Cerebellar cortex (tissue), 1 donor: ENCODE data around the gene KLB.
A peak's percentile ranks its signal among the peaks of the same experiment; 100 is the strongest.

ENCODE experiments used
- DNase-seq: peaks from one replicate; pipeline ENCODE4 v3.0.0-alpha.2; 2015; ENCODE audit warnings: low spot score

Gene KLB

DNA sequence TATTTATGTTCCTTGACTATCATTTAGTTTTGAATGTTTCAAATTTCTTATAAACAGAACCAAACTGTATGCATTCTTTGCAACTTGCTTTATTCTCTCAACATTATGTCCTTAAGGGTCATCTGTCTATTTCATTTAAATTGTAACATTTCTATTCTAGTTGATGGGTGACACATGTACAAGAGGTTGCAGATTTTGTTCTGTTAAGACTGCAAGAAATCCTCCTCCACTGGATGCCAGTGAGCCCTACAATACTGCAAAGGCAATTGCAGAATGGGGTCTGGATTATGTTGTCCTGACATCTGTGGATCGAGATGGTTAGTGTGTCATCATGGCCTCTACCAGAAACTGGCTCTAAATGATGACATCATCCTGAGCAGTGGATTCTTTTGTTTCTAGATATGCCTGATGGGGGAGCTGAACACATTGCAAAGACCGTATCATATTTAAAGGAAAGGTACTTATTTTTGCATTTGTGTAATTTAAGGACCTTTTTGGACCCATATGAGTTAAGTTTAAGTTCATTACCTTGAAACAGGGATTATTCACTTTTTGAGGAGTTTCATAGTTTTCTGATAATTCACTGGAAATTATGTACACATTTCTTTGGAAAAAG lies 58.3 kb downstream of the KLB start:
- DNase-seq = peak; percentile 21

DNA sequence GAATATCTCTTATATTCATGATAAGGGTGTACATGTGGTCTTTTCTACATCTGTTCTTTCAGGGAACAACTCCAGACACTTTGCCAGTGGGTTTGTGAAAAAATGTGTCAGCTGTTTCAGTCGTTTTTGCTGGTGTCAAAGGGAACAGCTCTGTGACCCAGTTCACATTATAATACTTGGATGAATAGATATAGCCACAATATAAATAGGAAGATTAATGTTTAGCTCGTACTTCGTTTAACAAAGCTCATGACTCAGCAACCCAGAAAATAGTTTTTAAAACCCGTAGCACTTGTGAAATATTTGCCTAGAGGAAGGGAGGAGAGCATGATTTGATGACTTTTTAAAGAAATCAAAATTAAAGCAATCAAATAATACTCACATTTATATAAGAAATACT lies 60.0 kb downstream of the KLB start:
- DNase-seq = no peak

DNA sequence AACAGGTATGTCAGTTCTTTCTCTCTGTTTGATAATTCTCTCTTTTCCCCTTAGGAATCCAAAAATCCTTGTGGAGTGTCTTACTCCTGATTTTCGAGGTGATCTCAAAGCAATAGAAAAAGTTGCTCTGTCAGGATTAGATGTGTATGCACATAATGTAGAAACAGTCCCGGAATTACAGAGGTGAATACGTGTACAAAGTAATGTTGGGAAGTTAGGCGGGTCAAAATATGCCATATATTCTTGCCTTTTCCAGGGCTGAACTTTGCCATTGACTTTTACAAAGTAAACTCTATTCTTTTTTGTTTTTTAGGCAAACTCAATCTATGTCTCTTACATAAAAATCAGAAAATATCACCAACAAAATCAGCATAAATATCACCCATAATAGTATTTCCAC lies 60.7 kb downstream of the KLB start:
- DNase-seq = no peak

DNA sequence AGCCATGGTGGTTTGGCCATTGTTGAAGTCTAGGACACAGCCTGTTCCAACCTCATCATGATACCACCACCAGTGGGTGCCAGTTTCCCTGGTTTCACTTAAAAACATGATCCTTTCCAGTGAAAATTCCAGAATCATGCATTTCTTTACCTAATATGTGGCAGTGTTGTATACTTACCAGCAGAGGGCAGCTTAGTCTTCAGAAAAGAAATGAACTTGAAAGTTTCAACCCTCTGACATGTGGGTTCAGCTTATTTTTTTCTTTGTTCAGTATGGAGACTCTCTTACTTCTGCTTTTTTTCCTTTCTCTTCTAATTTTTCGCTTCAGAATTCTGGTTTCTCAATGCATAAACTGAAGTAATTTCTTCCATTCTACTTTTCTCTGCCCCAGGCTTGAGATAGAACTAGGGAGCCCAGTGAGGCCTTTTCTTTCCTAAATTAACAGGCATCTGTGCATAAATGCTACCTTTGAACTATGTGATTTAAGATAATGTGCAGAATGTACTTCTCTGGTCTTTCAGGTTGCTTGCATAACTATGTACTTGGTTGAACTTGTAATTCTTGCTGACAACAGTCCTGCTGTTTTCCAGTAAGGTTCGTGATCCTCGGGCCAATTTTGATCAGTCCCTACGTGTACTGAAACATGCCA lies 62.8 kb downstream of the KLB start:
- peak; percentile 89 for DNase-seq

DNA sequence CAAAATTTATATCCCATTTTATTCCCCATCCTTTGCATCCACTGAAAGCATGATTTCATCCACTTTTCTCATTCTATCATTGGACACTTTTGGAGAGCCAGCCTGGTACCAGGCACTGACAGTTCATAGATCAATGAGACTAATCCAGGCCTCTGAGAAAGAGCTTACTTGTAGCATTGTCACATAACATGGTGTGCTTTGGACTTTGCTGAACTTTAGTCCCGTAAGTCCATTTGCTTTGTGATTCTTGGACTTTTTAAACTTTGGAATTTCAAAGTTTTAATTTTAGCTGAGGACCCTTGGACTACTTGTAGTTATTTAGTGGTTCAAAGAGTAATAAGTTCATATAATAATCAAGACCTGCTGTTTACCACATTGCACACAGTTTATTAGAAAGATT lies 63.7 kb downstream of the KLB start:
- no peak for DNase-seq

DNA sequence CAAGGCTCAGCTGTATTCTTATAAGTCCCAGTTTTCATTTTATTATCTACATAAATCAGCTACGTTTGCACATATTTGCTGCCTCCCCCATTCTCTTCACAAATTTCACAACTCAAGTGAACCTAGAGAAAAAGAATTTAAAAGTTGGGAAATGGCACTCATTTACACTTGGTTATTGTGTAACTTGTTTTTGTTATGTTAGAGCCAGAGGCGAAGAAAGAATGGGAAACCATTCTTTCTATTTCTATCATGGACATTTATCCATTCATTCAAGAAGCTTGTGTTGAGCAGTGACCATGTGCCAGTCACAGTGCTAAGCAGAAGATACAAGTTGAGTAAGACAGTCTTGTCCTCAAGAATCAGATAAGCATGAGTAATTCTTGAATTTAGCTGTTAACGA lies 65.7 kb downstream of the KLB start:
- DNase-seq = no peak

DNA sequence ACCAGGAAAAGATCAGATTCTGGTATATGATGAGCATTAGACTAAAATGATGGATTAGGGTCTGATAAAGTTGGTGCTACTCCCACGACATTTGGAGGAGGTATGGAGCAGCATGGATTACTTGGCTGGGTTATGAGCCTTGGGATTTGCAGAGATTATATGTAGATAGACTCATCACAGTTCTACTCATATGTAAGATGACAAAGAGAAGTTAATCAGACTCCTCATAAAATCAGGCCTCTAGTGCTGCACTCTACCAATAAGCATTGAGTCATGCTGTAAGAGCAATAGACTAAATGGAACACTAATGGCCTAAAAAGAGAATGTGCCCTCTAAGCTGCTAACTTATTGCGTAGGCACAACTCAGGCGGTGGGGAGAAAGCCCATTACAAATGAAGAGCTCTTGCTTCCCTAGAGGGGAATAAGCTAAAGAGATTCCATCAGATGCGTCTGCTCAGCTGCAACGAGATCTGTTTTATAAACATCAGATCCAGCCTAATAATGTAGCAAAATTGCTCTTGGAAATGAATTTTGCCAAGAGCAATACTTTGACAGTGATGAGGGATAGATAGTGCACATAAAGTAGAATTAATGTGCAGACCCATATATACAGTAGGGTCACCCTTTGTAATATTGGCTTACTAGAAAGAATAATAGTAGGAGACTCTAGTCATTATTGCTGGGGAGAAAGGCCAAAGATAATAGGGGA lies 69.6 kb downstream of the KLB start:
- DNase-seq = no peak

DNA sequence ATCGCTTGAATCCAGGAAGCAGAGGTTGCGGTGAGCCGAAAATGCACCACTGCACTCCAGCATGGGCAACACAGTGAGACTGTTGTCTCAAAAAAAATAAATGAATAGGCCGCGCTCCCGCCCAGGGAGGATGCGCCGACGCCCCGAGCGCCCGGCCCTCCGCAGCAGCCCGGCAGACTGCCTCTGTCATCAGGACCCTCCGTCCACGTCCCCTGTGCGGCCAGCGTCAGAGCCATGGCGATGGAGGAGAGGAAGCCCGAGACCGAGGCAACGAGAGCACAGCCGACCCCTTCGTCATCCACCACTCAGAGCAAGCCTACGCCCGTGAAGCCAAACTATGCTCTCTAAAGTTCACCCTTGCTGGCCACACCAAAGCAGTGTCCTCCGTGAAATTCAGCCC lies 73.5 kb downstream of the KLB start:
- no peak for DNase-seq

DNA sequence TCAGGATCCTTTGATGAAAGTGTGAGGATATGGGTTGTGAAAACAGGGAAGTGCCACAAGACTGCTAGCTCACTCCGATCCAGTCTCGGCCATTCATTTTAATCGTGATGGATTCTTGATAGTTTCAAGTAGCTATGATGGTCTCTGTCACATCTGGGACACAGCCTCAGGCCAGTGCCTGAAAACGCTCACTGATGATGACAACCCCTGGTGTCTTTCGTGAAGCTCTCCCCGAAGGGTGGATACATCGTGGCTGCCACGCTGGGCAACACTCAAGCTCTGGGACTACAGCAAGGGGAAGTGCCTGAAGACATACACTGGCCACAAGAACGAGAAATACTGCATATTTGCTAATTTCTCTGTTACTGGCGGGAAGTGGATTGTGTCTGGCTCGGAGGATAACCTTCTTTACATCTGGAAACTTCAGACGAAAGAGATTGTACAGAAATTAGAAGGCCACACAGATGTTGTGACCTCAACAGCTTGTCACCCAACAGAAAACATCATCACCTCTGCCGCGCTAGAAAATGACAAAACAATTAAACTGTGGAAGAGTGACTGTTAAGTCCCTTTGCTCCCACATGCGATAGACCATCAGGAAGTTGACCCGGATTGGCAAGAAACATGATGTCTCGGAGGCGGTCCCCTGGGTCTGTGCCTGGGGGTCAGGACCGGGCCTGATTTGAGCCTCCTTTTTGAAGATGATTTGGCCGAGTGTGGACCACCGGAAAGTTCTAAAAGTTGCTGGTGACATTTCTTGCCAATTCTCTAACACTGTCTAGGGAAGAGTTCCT lies 74.4 kb downstream of the KLB start:
- no peak for DNase-seq

DNA sequence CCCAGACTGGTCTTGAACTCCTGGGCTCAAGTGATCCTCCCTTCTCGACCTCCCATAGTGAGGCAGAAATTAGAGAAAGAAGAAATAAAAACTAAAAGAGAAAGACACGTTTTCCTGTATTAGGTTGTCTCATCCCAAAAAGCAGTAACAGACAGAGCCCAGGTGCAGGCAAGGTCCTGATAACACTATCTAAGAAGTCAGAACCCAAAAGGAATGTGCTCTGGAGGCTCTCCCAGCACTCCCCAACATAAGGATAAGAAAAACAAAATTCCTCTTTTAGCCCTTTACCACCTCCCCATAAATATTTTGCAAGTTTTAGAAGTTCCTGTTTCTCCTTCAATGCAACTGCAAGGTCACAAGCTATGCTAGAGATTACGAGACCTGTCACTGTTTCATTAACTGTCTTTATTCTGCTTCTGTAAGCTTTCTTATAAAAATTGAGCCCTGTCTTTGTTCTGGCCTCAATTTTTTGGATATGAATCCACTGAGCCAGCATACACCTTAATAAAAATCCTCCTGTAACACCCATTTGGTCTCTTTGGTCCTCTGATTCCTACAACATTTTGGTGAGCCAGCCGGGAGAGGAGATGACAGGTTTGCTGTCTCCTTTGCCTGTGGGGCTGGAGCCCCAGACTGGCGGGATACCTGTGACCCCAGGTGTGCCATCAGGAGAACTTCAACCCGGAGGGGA lies 78.0 kb downstream of the KLB start:
- DNase-seq = no peak

DNA sequence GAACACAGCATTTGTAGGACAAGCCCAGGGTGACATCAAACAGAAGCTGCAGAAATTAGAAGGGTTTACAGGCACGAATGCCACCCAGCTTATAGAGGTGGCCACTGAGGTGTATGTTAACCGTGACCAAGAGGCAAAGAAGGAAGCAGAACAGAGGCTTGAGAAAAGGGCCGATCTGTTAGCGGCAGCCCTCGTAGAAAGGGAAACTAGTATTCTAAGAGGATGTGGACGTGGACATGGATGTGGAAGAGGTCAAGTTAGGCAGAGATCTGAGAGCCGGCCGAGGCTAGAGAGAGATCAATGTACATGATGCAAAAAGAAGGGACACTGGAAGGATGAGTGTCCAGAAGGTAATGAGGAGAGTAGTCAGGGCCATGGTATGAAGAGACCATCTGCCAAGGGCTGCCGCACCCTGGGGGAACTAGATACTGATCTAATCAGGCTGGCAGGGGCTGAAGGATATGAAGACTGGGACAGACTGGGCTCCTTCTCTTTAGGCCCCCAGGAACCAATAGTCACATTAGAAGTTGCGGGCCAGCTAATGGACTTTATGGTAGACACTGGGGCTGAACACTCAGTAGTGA lies 79.6 kb downstream of the KLB start:
- DNase-seq = no peak

DNA sequence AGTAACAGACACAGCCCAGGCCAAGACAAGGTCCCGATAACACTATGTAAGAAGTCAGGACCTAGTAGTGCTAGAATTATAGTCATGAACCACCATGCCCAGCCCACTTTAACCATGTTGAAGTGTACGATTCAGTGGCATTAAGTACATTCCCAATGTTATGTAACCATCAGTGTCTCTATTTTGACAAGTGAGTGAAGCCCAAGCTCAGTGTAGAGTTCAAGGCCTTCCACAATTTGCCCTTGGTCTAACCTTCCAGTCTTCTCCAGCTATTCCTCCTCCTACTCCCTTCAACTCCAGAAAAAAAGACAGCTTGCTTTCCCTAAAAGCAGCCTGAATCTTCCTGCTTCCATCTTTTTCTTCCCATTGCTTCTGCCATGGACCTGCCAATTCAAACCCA lies 83.6 kb downstream of the KLB start:
- no peak for DNase-seq

DNA sequence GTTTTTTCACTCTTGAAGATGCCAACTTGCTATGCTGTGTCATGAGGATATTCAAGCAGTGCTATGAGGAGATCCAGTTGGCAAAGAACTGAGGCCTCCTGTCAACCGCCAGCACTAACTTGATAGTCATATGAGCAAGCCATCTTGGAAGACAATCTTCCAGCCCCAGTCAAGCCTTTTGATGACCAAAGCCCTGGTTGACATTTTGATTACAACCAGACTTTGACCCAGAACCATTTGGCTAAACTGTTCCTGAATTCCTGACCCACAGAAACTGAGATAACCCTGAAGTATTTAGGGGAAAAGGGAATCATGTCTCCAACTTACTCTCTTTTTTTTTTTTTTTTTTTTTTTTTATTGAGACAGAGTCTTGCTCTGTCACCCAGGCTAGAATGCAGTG lies 87.6 kb downstream of the KLB start:
- DNase-seq = no peak

DNA sequence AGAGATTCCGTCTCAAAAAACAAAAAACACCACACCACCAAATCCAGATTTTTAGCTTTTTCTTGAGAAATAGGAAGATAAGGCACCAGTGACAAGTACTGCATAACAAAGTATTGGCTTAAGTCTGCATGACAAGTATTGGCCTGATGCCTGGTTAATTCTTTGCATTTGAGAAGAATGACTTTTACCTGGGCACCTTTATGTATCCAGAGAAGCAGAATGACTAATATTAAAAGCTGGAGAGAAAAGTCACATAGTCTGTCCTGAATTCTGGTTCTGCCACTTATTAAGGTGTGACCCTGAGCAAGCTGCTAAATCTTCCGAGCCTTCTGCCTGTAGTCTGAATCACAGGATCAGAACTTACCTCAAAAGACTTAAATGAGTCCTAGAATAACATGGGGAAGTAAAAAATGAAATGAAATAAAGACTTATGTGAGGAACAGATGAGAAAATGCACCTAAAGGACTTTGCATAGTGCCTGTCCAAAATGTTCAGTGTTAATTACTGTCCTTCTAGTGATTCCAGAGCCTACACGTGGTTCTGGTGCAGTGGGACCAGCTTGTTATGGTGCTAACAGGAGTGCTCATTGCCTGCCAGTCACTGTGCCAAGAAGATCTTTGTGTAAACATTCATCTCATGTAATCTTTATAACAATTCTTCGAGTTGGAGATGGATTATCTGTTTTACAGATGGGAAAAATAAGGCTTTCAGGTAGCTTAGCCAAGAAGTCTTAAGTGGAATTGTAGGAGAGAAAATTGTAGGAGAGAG lies 88.9 kb downstream of the KLB start:
- DNase-seq = no peak

DNA sequence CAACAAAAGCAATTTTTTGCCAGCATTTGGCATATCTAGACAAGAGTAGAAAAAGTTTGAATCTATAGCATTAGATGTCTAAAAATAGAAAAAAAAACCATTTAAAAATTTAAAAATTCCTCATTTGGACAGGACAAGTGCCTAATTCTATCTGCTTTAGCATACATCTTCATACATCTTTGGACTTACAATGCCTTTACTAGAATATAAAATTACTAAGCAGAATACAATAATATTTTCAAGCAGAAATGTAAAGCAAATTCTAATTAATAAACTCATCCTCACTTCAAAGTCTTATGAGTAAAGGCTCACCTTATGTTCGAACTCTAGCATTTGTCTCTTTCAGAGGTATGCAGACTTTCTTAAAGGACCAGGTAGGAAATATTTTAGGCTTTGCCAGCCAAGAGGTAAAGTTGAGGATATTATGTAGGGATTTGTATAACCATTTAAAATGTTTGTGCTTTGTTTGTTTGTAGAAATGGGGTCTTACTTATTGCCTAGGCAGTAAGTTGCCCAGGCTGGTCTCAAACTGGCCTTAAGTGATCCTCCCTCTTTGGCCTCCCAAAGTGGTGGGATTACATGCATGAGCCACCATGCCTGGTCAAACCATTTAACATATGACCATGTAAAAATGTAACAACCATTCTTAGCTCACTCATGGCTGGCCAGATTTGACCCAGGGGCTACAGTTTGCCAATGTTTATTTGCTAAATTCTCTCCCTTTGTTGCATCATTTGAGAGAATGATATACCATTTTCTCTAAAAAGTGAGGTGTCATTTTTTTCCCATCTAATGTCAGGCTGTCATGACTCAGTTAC lies 91.4 kb downstream of the KLB start:
- no peak for DNase-seq

DNA sequence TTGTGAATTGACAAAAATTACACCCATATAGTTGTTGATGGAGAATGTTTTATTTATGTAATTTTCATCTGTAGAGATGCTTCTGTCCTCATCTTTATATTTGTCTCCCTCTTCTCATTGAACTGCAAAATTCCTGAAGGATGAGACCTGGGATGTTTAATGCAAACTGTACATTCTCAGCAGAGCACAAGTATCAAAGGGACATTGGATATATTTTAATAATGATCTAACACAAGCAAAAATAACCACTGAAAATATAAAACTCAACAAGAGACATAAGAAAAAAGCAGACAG lies 91.9 kb downstream of the KLB start:
- DNase-seq = no peak
